Left hindlimb (tissue), 1 donor: ENCODE results near the gene SH2D2A.

Experiments
- DNase-seq: peaks from one replicate; pipeline ENCODE4 v3.0.0-alpha.2; 2018

Gene SH2D2A

DNA sequence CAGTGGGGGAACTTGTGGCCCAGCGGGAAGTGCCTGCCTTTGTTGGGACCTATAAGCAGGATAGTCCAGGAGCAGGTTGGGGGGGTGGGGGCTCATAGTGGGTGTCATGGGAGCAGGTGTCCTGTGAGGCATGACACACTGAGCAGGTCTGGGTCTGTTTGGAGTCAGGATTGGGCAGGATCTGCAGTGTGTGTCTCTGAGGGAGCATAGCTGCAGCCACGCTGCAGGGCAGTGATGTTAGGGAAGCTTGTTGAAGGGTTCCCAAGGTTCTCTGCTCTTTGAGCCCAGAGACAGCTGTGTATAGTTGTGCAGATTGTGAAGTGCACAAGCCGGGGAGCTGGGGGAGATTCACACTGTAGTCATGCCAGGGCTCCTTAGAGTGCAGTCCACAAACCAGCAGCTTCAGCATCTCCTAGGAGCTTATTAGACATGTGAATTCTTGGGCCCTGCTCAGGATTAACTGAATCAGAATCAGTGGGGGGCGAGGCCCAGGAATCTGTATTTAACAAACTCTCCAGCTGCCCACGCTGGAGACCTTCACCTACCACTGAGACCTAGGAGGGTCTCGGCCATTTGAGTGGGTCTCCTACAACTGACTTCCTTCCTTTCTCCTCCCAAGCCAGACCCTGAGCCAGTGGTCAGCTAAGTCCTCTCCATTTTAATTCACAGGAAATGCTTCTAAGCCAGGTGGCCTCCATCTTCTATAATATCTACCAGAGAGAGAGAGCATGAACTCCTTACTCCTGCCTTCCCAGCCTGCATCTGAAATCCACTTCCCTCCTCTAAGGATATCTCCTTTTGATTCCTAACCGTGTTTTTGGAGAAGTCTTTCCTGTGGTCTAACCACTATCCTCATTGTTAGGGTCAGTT is 31.2 kb upstream of the SH2D2A start:
- no peak for DNase-seq

DNA sequence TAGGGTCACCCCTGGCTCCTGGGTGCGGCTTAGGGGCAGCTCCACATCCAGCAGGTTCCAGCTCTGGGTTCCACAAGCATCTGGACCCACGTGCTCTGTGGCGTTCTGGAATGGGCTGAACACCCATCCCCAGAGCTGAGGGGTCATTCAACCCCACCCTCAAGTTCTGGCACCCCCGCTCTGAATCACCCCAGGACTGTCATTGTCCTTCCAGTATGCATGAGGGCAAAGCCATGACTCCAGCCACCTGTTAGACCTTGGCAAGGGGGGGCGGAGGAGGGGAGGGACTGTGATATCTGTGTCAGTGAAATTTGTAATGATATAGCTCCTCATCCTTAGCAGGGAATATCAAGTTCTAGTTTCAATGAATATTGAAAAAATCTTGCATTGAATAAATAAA is 30.0 kb upstream of the SH2D2A start:
- no peak for DNase-seq

DNA sequence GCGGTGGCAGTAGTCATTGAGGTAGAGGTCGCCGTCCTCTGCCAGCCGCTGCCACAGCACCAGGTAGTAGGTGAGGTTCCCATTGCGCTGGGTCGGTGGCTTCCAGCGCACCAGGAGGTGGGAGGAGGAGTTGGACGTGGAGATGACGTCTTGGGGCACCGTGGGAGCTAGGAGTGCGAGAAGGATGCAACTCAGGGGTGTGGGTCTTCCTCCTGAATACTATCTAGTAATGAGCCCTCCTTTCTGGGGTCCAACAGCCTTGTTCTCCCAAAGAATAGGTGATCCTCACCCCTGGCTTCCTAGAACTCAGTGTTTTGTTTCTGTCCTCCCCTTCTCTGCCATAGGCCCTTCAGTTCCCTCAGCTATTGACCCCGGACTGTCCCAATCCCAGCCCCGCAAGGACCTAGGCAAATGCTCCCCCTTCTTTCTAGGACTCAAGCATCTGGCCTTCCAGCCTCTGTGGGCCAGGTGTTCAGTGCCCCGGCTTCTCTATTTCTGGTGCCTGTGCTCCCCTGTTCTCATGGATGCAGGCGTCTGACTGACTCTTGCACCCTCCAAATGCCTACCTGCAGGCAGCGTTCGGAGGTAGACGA is 29.4 kb upstream of the SH2D2A start:
- DNase-seq: no peak

DNA sequence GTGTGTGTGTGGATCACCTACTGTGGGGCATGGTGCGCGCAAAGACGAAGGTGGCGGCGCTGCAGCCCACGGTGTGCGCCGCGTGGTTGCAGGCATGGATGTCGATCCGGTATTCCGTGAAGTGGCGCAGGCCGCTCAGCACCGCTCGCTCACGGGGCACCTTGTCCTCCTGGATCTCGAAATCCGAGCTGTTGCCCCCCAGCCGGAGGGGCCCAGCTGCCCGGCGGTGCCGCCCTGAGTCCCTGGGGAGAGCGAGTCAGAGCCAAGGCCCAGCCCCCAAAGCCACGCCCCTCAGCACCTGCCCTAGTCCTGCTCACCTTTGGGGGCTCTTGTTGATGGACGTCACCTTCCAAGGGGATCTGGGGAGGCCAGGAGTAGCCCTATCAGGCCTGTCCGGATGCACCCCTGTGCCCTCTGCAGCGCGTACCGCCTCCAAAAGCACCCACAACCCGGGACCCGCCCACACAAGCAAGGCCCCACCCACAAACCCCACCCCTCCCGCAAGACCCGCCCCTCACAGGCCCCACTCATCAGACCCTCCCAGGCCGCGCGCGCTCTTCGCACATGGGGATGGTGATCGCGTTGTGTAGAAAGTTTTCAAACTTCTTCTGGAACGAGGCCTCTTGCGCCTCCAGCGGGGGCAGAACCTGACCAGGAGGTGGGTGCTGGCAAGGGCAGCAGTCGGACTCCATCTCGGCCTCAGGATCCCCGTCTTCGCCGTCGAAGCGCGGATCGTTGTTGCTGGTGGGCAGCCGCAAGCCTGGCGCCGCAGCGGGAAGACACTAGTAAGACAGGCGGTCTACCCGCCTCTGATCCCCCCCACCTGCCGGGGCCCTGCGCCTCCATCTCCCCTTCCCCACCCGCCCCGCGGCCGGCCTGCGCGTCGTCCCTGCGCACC is 28.7 kb upstream of the SH2D2A start:
- DNase-seq: no peak

DNA sequence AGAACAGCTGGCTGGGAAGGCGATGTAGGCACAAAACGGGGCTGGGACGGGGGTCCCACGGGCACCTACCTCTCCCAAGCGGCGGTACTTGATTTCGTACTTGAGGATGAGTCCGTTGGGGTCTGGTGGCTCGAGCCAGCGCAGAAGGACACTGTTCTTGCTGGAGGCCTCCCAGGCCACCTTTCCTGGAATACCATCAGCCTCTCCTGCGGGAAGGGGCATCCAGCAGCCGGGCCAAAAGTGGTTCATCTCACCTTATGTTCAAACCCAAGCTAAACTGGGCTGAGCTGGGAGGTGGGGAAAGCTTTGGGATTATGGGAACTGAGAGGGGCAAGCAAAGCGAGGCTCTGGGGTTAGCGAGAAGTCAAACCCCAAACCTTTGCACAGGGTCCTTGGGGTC is 28.0 kb upstream of the SH2D2A start:
- no peak for DNase-seq

DNA sequence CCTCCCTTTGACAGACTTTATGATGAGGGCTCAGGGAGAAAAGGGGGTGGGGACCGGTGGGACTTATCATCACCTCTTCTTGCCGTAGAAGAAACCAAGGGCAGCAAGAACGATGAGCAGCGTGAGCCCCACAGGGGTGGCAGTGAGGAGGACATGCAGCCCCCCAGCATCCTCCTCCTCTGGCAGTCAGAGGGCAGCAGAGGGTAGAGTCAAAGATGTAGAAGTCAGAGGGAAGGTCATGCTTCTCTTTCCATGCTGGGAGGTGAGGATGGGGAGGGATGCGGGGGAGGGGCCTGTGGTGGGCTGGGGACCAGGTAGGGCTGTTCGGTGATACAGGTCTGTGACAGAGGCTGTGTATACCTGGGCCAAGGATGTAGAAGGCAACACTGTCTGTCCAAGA is 27.5 kb upstream of the SH2D2A start:
- no peak for DNase-seq

DNA sequence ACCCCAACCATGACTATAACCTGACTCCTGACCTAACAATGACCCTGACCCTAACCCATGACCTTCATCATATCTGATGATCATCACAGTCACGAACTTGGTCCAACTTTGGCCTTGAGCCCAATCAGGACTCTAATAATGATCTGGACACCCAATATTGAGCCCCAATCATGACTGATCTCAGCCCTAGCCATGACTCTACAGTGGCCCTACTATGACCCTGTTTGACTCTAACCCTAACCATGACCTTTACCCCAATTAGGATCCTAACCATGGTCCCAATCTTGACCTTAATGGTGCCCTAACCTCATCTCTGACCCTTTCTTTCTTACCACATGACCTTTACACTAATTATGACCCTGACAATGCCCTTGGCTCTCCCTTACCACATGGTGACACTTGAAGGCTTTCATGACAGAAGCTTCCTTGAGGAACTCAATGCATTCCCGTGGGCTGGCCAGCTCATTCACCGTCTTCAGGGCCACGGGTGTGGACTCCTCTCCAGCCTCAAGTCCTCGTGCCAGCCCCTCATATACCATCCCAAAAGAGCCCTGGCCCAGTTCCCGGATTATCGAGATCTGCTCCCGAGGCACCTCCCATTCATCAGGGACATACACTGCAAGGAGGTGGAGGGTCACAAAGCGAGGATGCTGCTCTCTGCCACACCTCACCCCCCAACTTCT is 26.1 kb upstream of the SH2D2A start:
- DNase-seq: no peak

DNA sequence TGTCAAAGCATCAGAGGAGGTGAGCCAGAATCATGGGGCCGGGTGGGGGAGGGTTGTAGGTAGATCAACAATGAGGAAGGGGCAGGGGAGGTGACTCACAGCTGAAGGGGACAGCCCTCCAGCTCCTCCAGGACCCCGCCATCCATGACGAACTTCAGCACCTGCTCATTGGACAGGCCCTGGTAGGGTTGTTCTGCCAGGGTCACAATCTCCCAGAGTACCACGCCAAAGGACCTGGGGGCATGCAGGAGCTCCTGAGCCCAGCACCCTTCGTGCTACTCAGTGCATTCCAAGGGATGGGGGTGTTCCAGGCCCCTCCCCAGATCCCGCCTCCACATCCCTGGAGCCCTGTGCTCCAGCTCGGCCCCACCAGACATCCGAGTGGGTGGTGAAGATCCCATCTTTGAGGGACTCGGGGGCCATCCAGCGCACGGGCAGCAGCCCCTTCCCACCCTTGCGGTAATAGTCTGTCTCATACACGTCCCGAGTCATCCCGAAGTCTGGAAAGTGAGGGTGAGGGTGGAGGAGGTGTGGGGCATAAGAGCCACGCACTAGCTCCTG is 24.7 kb upstream of the SH2D2A start:
- no peak for DNase-seq

DNA sequence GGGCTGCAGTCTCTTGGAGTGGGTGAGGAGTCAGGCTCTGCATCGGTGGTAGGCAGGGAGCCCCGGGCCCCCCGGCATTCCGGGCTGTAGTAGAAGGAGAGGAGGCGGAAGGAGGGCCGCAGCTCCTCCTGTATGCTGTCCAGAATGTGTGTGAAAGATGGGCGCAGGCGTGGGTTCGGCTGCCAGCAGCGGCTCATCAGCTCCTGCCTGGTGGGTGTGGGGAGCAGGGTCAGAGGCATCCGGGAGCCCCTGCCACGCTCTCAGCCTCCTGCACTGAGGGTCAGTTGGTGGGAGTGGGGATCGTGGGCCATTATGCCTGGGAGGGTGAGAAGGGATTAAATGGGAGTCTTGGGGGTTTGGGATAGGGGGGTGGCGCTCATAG is 24.2 kb upstream of the SH2D2A start:
- no peak for DNase-seq

DNA sequence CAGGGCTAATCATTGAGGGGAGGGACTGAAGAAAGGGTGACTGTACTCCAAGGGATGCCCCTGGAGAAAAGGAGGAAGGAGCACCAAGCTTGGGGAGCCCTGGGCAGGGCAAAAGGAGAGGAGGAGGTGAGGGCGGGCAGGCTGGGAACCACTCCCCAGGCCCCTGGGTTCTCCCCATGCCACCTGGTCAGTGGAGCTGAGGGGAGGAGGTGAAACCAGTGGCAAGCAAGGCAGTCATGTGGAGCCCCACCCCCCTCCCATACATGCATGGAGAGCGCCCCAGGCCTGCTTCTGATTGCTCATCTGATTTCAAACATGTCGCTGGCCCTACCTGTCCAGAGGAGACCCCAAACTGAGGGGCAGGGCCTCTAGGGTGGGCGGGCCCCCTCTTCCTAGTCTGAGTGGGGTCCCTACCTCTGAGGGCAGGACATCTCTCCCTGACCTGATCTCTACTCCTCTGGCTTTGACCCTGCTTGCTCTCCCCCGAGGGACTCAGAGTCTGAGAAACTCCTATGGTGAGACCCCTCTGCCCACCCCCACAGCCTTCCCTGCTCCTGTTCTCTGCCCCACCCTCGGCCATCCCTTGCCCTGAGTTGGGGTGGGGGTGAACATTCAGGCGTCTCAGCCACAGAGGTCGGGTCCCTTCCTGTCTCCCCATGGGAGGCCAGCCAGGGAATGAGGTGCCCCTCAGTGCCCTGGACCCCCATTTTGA is 23.7 kb upstream of the SH2D2A start:
- no peak for DNase-seq

DNA sequence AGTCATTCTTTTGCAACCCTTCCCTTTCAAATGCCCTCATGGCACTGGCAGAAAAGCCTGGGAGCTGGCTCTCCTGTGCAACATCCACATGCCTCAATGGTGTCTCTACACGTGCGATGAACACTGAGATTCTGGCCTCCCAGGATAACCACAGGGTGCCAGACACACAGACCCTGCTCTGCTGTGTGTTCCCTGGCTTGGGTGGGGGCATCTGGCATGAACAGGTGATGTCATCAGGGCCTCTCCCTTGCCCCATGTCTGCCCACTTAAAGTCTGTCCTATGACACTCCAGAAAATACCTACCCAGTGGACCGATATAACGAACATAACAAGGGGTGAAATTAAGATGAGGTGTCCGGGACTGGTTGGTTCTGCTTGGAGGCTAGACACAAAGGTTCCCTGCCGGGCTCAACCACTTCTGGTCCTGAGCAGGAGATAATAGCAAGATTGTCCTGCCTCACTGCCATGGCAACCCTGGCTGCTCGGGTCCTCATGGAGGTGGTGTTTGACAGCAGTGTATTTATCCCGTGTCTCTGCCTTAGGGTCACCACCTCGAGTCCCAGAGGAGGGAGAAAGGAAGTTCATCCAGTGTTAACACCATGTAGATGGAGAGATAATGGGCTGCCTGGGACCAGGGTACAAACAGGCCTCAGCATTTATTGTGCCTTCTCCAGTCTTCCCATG is 22.9 kb upstream of the SH2D2A start:
- no peak for DNase-seq

DNA sequence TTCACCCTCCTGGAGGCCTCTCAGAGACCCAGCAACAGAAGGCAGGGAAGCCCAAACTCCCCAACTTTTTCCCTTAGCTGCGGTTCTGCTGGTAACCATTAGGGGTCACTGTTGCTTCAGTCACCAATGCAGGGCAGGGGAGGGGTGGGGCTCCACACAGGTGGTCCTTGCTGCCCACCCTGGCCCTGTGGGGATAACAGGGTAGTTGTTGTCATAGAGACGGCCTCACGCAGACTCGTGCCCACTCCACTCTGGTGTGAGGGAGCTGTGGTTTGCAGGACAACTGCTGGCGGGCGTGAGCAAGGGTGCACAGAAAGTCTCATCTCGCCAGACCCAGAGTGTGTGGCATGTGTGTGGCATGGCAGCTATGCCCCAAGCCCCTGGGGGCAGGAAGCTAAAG is 22.3 kb upstream of the SH2D2A start:
- no peak for DNase-seq

DNA sequence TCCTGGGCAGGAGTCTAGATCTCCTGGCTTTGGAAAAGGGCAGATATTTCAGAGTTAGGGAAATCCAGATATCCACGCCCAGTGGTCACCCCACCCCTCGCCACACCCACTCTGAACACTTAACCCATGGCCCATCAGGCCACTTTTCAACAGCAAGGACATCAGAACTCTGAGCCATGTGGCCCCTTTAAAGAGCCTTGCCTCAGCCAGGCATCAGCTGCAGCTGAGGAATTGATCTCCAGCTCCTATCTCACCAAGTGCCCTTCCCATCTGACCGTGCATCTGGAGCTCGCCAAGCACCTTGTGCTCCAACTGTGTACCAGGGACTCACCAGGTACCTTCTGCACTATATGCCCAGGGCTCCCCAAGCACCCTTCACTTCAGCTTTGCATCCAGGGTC is 20.2 kb upstream of the SH2D2A start:
- DNase-seq: no peak

DNA sequence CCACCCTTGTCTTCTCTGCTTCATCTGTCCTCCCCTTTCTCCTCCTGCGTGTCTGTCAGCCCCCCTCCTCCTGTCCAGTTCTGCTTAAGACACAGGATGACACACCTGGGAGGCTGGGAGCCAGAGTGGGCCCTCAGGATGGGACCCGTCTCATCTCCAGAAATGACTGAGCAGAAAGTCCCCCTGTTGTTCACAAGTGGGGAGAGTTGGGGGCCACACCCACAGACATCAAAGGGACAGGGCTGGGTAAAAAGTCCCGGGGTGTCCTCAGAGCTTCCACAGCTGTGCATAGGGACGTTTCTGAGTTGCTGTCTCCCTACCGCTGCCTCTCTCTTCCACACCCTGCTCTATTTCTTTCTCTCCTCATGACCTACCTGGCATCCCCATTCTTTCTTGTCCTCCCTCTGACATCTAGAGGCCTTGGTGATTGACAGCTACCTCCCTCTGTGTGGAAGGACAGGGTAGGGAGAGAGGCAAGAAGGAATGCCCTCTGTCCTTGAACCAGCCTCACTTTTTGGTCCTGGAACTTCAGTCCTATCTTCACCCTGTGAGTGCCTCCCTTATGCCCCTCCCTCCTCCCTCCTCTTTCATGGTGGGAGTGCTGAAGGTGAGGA is 19.5 kb upstream of the SH2D2A start:
- DNase-seq: no peak

DNA sequence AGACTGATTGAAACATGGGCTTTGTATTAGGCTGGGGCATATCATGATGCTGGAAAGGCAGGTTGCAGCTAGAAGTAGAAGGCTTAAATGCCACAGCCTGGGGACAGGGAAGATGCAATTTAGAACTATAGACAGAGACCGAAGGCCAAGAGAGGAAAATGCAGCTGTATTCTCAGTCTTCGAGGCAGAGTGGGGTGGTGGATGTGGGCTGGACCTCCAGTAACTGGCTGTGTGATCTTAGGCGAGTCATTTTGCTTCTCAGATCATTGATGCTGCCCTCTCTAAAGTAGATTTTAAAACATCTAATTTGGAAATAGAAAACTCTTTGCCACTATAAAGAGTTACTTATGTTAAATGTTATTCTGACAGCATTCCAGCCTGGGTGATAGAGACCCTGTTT is 17.7 kb upstream of the SH2D2A start:
- no peak for DNase-seq

DNA sequence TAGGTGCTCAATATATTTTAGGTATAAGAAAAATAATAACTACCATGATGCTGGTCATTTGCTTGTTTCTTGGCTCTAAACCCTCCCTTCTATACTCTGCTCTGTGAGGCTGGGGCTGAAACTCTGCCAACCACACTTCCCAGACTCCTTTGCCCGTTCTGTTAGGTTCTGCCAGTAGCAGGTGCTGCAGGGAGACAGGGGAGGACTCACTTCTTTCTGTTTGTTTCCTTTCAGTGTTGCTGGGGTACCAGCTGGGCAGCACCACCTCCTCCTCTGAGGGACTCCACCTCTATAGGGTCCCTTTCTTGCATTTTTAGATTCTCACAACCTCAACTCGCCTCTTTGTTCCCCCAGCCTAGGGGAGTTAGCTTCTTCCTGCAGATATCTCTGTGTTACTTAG is 17.0 kb upstream of the SH2D2A start:
- DNase-seq: peak; percentile 23

DNA sequence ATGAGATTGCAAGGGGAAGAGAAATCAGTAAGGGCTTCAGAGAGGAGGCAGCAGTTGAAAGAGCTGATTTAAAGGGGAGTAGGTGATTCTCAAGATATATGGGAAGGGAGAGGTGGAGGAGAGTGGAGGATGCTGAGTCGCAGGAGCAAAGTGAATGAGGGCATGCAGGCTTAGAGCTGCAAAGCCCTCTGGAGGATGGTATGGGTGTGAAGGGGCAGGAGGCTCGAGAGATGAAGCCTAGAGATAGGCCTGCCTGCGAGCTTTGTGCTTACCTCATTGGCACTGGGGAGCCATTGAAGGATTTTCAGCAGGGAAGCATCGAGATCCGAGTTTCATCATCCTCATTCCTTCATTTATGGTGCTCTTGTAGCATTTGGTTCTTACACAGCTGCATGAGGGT is 15.8 kb upstream of the SH2D2A start:
- no peak for DNase-seq

DNA sequence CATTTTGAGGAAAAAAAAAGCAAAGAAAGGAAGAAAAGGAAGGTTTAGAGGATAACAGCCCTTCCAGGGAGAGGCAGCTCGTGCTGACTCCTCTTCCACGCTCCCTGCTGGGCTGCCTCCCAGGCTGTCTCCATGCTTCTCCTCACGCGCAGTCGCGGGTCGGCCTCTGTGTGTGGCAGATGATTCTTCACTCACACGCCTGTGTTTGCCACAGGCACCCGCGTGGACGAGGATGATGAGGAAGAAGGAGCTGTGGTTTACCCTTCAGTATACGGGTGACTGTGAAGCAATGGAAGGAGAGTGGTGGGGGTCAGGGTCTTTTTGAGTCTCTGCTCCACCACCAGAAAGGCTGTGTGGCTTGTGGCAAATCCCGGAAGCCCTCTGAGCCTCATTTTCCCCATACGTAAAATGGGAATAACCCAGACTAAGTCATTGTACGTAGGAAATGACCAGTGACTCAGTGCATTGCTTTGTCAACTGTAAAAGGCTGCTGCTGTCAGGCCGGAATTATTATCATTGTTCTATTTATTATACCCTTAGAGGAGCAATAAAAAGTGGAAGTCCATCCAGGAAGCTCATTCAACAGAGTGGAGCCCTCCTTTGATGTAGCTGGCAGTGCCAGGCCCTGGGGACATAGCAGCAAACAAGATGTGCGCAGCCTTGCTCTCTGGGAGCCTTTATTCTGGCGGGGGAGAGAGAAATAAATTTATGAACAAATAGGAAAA is 11.9 kb upstream of the SH2D2A start:
- DNase-seq: no peak

DNA sequence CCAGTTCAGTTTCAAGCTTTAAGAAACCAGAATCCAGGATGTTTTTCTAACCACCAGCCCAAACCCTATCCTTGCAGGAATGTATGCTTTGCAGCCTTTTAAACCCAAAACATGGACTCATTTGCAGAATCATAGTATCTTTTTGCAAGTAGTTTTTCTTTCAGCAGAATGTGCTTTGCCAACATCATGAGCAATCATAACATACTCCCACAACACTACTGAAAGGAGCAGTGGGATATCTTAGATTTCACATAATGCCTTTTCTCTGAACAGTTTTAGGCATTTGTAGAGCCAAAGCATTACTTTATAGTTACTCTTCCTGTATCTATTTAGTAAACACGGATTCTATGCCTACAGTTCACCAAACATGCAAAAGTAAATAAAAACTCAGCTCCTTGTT is 10.0 kb upstream of the SH2D2A start:
- no peak for DNase-seq

DNA sequence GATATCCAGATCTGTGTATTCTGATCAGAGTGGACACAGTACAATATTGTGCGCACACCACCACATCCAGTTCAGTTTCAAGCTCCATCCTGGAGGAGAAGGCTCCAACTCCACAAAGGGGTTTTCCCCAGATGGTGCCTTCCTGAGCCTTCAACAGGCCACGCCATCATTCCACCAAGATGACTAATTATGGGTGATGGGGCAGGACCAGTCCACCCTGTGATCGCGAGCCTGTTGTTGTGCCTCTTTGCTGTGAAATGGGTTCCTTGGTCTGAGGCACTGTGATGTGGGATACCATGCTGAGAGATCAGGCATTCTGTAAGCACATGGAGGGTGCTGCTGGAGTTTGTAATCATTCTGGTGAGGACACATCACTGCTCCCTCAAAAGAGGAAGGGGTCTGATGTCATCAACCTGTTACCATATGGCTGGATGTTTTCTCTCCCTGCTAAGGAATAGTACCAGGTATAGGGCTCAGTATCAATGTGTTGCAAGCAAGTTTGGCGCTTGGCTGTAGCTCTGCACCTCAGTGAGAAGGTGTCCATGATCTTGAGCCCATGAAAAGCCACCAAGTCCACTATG is 6.7 kb upstream of the SH2D2A start:
- DNase-seq: no peak
